ENCODE results near the gene HYCC1. TPM values are rescaled to one million over a fixed set of nuclear protein-coding genes. Genes with fewer than 3 reads are reported as not detected.

HYCC1 gene
- total and polyA plus RNA-seq, 2 experiments from 2014 or later = 55.4 to 181 TPM

- Histone ChIP-seq H3K27ac (ENCODE audit: low read depth) (no peak overlapping the region), H3K9me2 (ENCODE audit: insufficient read depth) (no peaks in the 10 kb centered on the region), H3K4me3 (no peak overlapping the region), H3K27me3 (ENCODE audit: insufficient read depth) (no peaks in the 10 kb centered on the region), H3K4me1 (ENCODE audit: insufficient read depth) (no peaks in the 10 kb centered on the region), H3F3A (replicated peaks; ENCODE audit: low read depth) (no peaks in the 10 kb centered on the region), H3K4me2 (no peak overlapping the region), H2AFZ (no peak overlapping the region), H3K36me3 (ENCODE audit: insufficient read depth) (peaks cover 12% of the 10 kb centered on the region), H3K79me2 (replicated peaks; ENCODE audit: insufficient read depth) (no peaks in the 10 kb centered on the region), H4K20me1 (replicated peaks; ENCODE audit: insufficient read depth) (no peaks in the 10 kb centered on the region)
- Mint-ChIP-seq H3K9me3 (no peaks in the 10 kb centered on the region), H3K27me3 (ENCODE audit: insufficient read depth, low read depth, poor library complexity) (no peaks in the 10 kb centered on the region), H3K36me3 (ENCODE audit: low read depth) (peaks cover 30% of the 10 kb centered on the region), H3K4me3 (no peak overlapping the region), H3K27ac (no peak overlapping the region), H3K4me1 (no peaks in the 10 kb centered on the region)
- DNase-seq (ENCODE audit: low spot score) (no peak), ATAC-seq (no peak)
- TF ChIP-seq NANOG (IDR thresholded peaks at IDR 0.05; ENCODE audit: borderline replicate concordance) (no peak), ZNF331 (CRISPR knock-in tag; IDR thresholded peaks at IDR 0.05; ENCODE audit: low read depth) (no peak), JUNB (IDR thresholded peaks at IDR 0.05; ENCODE audit: unreplicated experiment) (no peak), ETS1 (IDR thresholded peaks at IDR 0.05) (no peak), REST (IDR thresholded peaks at IDR 0.05; ENCODE audit: unreplicated experiment) (no peak), CREB1 (CRISPR knock-in tag; IDR thresholded peaks at IDR 0.05; ENCODE audit: low read depth) (no peak), CTCF (conservative IDR thresholded peaks at IDR 0.05; ENCODE audit: low read depth in 2 of 2) (no peak), POLR2AphosphoS5 (IDR thresholded peaks at IDR 0.05; ENCODE audit: low read depth) (no peak), EZH2 (IDR thresholded peaks at IDR 0.05; ENCODE audit: low read depth, unreplicated experiment) (no peak), STAT1 (IDR thresholded peaks at IDR 0.05; ENCODE audit: unreplicated experiment) (no peak), ZNF462 (CRISPR knock-in tag; IDR thresholded peaks at IDR 0.05) (no peak), ZNF114 (CRISPR knock-in tag; IDR thresholded peaks at IDR 0.05) (no peak)
Observed at GRCh38 chr7:22969010-22969431, 44.9 kb downstream of the HYCC1 start.

Measured in GM23338 (cell line).